Measurements from ENCODE around the gene SF3A2.

DNA sequence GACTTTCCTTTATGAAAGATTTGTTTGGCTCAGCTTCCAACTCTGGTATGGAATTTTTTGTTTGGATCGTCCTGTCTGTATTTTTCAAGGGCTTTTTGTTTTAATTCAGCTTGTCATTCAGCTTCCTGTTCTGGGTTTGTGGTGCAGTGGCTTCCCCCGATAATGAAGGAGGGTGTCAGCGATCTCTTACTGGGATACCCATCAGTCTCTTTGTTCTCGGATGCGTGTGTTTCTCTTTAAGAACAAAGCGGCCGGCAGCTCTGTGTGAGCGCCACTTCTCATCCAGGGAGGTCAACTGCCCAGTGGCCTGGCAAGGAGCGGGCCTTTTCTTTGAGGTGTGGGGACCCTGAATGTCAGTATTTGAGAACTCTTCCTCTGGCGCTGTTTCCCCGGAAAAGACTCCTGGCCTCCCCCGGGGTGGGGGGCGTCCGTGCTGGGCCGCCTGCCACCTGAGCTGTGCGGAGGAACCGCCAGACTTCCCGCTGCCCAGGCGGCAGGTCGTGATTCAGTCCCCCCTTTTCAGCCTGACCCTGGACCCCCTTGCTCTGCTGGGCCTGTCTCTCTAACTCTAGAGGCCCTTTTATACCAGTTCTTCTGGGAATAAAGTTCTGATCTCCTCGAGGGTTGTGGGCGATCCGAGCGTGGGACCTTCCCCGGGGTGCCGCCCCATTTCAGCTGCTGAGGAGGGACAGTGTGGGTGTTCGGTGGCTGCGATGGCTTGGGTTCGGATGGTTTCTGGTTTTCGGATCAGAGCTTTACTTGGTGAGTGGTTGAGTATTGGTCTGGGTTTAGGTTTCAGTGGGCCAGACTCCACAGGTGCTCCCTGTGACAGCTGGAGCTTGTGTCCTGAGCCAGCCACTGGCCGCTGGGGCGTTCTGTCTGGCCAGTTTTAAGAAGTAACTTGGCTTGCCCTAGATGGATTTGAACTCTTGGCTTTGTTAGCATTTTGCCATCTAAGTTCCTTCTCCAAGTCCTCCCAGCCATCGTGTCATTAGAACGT, 3.4 kb downstream of the SF3A2 start:
- no peak for TF ChIP-seq CTCF (conservative IDR thresholded peaks at IDR 0.05)
- TF ChIP-seq ZFX (IDR thresholded peaks at IDR 0.05): no peak

Measured in C4-2B (cell line).